SU-DHL-6 (cell line): ENCODE results near the gene NDUFS6.

Experiments used
- EZH2phosphoT487 ChIP-seq: fragments of 200-600 bp; sonication (generic), shearing (Covaris generic); conservative IDR thresholded peaks from 2 replicates; pipeline ENCODE4 v1.6.1; 2018; ENCODE audit warnings: mild to moderate bottlenecking, antibody characterized with exemption, low read length, moderate library complexity, mixed read lengths
- TF ChIP-seq, protein P1 (sequence below): fragments of 200-600 bp; sonication (generic); IDR thresholded peaks from one replicate; pipeline ENCODE4 v1.5.1; 2017; ENCODE audit warnings: antibody characterized with exemption, mild to moderate bottlenecking, low read length, moderate library complexity; ENCODE audit not compliant: insufficient read depth, poor library complexity, severe bottlenecking

DNA sequence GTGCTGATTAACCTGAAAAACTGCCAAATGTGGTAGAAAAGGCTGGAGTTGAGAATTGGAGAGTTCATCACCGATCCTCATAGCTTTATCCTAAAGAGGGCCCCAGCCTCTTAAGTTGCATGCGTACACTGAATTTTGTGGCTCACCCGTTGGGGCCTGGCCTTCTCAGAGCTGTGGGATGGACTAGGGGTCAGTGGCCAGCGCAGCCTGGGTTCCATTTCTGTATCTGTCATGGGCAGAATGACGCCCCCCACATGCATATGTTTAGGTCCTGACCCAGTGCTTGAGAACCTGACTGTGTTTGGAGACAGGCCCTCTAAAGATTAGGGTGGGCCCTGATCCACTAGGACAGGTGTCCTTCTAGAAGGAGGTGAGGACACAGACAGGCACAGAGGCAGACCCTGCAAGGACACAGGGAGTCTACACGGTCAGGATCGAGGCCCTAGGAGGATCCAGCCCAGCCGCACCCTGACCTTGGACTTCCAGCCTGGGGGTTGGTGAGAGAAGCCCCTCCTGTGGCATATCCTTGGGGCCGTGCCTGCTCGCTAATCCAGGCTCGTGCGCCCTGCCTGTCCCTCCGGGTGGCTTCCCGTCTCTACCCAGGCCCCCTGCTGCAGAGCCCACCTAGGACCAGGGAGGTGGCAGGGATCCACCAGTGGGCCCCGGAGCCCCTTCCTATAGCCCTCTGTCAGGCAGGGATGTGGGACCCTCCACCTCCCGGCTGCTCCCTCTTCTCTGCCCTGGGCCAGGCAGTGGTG is 32.2 kb downstream of the NDUFS6 start:
- TF ChIP-seq, protein P1, sequence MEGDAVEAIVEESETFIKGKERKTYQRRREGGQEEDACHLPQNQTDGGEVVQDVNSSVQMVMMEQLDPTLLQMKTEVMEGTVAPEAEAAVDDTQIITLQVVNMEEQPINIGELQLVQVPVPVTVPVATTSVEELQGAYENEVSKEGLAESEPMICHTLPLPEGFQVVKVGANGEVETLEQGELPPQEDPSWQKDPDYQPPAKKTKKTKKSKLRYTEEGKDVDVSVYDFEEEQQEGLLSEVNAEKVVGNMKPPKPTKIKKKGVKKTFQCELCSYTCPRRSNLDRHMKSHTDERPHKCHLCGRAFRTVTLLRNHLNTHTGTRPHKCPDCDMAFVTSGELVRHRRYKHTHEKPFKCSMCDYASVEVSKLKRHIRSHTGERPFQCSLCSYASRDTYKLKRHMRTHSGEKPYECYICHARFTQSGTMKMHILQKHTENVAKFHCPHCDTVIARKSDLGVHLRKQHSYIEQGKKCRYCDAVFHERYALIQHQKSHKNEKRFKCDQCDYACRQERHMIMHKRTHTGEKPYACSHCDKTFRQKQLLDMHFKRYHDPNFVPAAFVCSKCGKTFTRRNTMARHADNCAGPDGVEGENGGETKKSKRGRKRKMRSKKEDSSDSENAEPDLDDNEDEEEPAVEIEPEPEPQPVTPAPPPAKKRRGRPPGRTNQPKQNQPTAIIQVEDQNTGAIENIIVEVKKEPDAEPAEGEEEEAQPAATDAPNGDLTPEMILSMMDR = no peak
- TF ChIP-seq EZH2phosphoT487 = no peak
